ENCODE results near the gene PRKAG2. TPM values are rescaled to one million over a fixed set of nuclear protein-coding genes. Genes with fewer than 3 reads are reported as not detected.

Gene PRKAG2
- total and polyA plus RNA-seq, 2 of the 8 experiments (the other 6 are each of a cell fraction or from before 2014, with no cell fraction given), result 7.5 to 18.1 TPM

DNA sequence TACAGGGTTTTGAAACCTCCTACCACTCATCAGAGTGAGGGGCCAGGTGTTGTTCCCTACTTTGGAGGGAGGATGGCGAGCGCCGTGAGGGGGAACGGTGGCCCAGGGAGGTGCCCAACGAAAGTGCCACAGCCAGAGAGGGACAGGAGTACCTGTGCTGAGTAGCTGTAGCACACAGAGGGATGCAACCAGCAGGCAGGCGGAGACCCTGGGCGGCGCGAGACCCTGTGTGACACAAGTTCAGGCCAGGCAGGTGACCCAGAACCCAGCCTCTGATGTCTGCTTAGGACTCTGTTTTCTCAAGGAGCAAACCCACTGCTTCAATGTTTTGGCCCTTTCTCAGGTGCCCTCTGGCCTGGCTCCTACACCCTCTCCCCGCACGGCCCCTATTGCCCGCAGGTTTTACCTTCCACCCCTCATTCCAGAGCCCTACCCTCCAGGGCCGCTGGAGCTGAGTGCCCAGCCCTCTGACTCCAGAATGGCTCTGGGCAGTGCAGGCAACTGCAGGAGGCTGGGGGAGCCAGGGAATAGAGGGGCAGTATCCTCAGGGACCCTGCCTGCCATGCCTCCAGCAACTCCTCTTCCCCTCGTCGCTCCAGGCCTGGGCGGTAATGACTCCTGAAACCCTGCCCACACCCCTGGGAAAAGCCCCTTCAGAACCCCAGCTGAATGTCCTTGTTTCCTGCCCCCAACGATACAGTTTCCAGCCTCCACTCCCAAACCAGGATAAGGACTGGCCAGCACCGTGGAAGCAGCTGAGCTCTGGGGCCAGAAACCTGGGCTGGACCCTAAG lies 193.1 kb downstream of the PRKAG2 start (continued):
- TF ChIP-seq HDAC2 (IDR thresholded peaks at IDR 0.05; ENCODE audit: borderline replicate concordance in 1 of 2, low read depth in 2 of 2, low read length in 2 of 2) (no peak), RXRA (IDR thresholded peaks at IDR 0.05; ENCODE audit: insufficient read depth, low read depth, low read length) (no peak), SRF (IDR thresholded peaks at IDR 0.05; ENCODE audit: low read depth, low read length) (no peak), BRCA1 (IDR thresholded peaks at IDR 0.05; ENCODE audit: low read depth, low read length) (no peak), SP4 (IDR thresholded peaks at IDR 0.05; ENCODE audit: low read length) (no peak), BACH1 (IDR thresholded peaks at IDR 0.05; ENCODE audit: low read length) (no peak)

Measured in H1 (cell line).